OCI-LY7 (cell line): ENCODE measurements around the gene USP31.

Experiments used
- CTCF ChIP-seq: fragments of 200-600 bp; sonication (generic); conservative IDR thresholded peaks from 2 replicates; pipeline ENCODE4 v1.5.1; 2014; ENCODE audit warnings: mild to moderate bottlenecking, antibody characterized with exemption, low read length, moderate library complexity, mixed read lengths
- EZH2phosphoT487 ChIP-seq: fragments of 200-600 bp; sonication (generic); IDR thresholded peaks from 2 replicates; pipeline ENCODE4 v1.6.1; 2018; ENCODE audit warnings: low read depth, borderline replicate concordance, mild to moderate bottlenecking, mixed run types, antibody characterized with exemption, low read length, moderate library complexity, mixed read lengths

GRCh38 chr16:23163921-23164320 lies 14.7 kb upstream of the USP31 start:
- TF ChIP-seq CTCF (no peak), EZH2phosphoT487 (no peak)
